SK-N-SH treated with all-trans-retinoic acid at 6 μM for 48 hours (cell line): ENCODE measurements around the gene MESP1.

Experiments used
- ATAC-seq: fragments of 200-7000 bp; cut with Tn5 transposase; 3 replicates; pipeline ENCODE4 v1.9.1; 2020; ENCODE audit warnings: mild to moderate bottlenecking, moderate library complexity
- ARNTL ChIP-seq: fragments of 450-650 bp; formaldehyde crosslinking; IDR thresholded peaks from 2 replicates; pipeline ENCODE4 v1.5.0; 2020; ENCODE audit warnings: low read depth, mild to moderate bottlenecking, moderate library complexity, borderline replicate concordance
- BACH2 ChIP-seq: fragments of 250-450 bp; sonication (Bioruptor Pico); IDR thresholded peaks from 2 replicates; pipeline ENCODE4 v1.9.0; 2021; ENCODE audit warnings: mild to moderate bottlenecking, borderline replicate concordance
- CREB5 ChIP-seq: fragments of 250-450 bp; sonication (Bioruptor Pico); IDR thresholded peaks from 2 replicates; pipeline ENCODE4 v1.5.1; 2020; ENCODE audit warnings: low read depth, mild to moderate bottlenecking, moderate library complexity
- CSDC2 ChIP-seq: fragments of 250-450 bp; sonication (Bioruptor Pico); IDR thresholded peaks from 2 replicates; pipeline ENCODE4 v1.5.0; 2020; ENCODE audit warnings: mild to moderate bottlenecking, moderate library complexity
- ESRRG ChIP-seq: fragments of 250-450 bp; sonication (Bioruptor Pico); IDR thresholded peaks from 2 replicates; pipeline ENCODE4 v1.6.1; 2021; ENCODE audit warnings: mild to moderate bottlenecking
- GLIS3 ChIP-seq: fragments of 250-450 bp; sonication (Bioruptor Pico); IDR thresholded peaks from 2 replicates; pipeline ENCODE4 v1.5.0; 2020; ENCODE audit warnings: mild to moderate bottlenecking, moderate library complexity
- OSR1 ChIP-seq: fragments of 250-450 bp; sonication (Bioruptor Pico); IDR thresholded peaks from 2 replicates; pipeline ENCODE4 v1.8.0; 2022; ENCODE audit warnings: moderate library complexity, mild to moderate bottlenecking, inconsistent platforms
- PATZ1 ChIP-seq: fragments of 250-450 bp; sonication (Bioruptor Pico); IDR thresholded peaks from 2 replicates; pipeline ENCODE4 v1.8.0; 2020; ENCODE audit warnings: mild to moderate bottlenecking, moderate library complexity, borderline replicate concordance
- POU6F1 ChIP-seq: fragments of 250-450 bp; sonication (Bioruptor Pico); IDR thresholded peaks from 2 replicates; pipeline ENCODE4 v1.8.0; 2021; ENCODE audit warnings: low read depth, mild to moderate bottlenecking, moderate library complexity, borderline replicate concordance
- PPARA ChIP-seq: fragments of 250-450 bp; sonication (Bioruptor Pico); IDR thresholded peaks from 2 replicates; pipeline ENCODE4 v1.5.0; 2020; ENCODE audit warnings: mild to moderate bottlenecking, borderline replicate concordance
- RARB ChIP-seq: fragments of 250-450 bp; sonication (Bioruptor Pico); IDR thresholded peaks from 2 replicates; pipeline ENCODE4 v1.8.0; 2021; ENCODE audit warnings: mild to moderate bottlenecking, moderate library complexity
- SNAI2 ChIP-seq: fragments of 250-450 bp; sonication (Bioruptor Pico); IDR thresholded peaks from 2 replicates; pipeline ENCODE4 v1.5.0; 2020; ENCODE audit warnings: mild to moderate bottlenecking, moderate library complexity
- TCF4 ChIP-seq: fragments of 250-450 bp; sonication (Bioruptor Pico); IDR thresholded peaks from 2 replicates; pipeline ENCODE4 v1.8.0; 2021; ENCODE audit warnings: mild to moderate bottlenecking, moderate library complexity, borderline replicate concordance
- TOX ChIP-seq: fragments of 250-450 bp; sonication (Bioruptor Pico); IDR thresholded peaks from 2 replicates; pipeline ENCODE4 v1.8.0; 2021; ENCODE audit warnings: mild to moderate bottlenecking, moderate library complexity, borderline replicate concordance
- TSHZ2 ChIP-seq: fragments of 250-450 bp; sonication (Bioruptor Pico); IDR thresholded peaks from 2 replicates; pipeline ENCODE4 v1.5.0; 2020; ENCODE audit warnings: mild to moderate bottlenecking, moderate library complexity
- ZC3H10 ChIP-seq: fragments of 250-450 bp; sonication (Bioruptor Pico); IDR thresholded peaks from 2 replicates; pipeline ENCODE4 v1.5.1; 2021; ENCODE audit warnings: mild to moderate bottlenecking, moderate library complexity
- ZFP30 ChIP-seq: fragments of 450-650 bp; formaldehyde crosslinking; IDR thresholded peaks from 2 replicates; pipeline ENCODE4 v1.5.0; 2022; ENCODE audit warnings: mild to moderate bottlenecking, moderate library complexity
- ZNF565 ChIP-seq: fragments of 450-650 bp; formaldehyde crosslinking; conservative IDR thresholded peaks from 2 replicates; pipeline ENCODE4 v1.5.0; 2020; ENCODE audit warnings: low read depth, mild to moderate bottlenecking, moderate library complexity
- ZNF70 ChIP-seq: fragments of 450-650 bp; formaldehyde crosslinking; IDR thresholded peaks from 2 replicates; pipeline ENCODE4 v1.5.0; 2020; ENCODE audit warnings: mild to moderate bottlenecking, moderate library complexity
- ZNF8 ChIP-seq: fragments of 450-650 bp; formaldehyde crosslinking; IDR thresholded peaks from 2 replicates; pipeline ENCODE4 v1.5.0; 2020; ENCODE audit warnings: mild to moderate bottlenecking, moderate library complexity
- TF ChIP-seq, protein P1 (sequence below): fragments of 250-450 bp; sonication (Bioruptor Pico); IDR thresholded peaks from 2 replicates; pipeline ENCODE4 v1.5.1; 2021; ENCODE audit warnings: mild to moderate bottlenecking, moderate library complexity

The MESP1 gene

DNA sequence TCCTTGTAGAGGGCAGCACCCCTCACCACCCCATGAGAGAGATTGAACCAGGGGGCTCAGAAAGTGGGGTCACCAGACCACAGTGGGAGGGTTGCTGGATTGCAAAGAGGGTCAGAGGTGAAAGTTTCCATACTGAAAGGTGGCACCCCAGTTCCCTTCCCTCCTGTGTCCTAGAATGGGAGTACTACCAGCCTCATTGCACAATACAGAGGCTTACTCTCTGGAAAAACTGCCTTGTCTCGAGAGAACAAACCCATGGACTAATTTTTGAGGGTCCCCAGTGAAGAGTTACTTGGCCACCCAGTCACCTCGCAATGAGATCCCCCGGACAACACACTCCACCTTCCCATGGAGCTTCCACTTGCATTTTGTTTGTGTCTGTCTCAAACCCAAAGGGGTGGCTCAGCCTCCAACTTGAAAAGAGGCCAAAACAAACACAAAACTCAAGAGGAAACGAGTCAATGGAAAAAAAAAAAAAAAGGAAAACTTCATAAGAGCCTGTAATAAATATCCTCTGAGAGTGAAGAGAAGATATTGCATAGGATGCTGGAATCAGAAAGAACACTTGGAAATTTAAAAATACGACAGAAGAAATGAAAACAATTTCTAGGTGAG lies 43.7 kb upstream of the MESP1 start:
- TF ChIP-seq ZFP30 (CRISPR knock-in tag) (no peak), ZNF8 (CRISPR knock-in tag) (no peak)
- ATAC-seq = no peak

DNA sequence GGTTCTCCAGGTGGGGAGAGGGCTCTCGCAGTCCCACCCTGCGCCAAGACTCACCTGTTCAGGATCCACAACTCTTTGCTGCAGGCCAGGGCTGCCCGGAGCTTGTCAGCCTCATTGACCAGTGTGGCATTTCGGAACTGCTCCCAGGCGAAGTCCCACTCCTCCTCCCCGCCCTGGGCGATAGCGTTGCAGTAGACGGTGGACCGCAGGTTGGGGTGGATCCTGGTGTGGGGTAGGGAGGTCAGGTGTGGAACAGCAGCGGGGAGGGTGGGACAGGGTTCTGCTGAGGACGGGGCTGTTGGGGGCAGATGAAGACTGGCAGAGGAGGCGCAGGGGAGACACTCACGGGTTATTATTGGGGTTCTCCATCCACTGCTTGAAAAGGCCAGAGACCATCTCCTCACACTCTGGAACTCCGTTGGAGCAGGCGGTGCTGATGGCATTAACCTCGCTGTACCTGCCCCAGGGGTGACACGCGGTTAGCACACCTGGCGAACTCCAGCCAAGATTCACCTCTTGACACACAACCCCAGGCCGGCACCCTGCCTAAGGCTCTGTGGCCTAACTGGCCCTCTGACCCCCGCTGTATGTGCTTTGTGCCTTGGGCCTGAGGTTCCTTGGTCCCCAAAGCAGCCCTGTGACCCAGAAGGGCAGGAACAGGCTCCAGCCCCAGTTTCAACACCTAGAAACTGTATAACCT lies 41.2 kb upstream of the MESP1 start:
- no peak for ATAC-seq
- no peak for TF ChIP-seq SNAI2 (CRISPR knock-in tag)
- TF ChIP-seq PATZ1 (CRISPR knock-in tag) = no peak
- no peak for TF ChIP-seq ZC3H10 (CRISPR knock-in tag)
- TF ChIP-seq, protein P1, sequence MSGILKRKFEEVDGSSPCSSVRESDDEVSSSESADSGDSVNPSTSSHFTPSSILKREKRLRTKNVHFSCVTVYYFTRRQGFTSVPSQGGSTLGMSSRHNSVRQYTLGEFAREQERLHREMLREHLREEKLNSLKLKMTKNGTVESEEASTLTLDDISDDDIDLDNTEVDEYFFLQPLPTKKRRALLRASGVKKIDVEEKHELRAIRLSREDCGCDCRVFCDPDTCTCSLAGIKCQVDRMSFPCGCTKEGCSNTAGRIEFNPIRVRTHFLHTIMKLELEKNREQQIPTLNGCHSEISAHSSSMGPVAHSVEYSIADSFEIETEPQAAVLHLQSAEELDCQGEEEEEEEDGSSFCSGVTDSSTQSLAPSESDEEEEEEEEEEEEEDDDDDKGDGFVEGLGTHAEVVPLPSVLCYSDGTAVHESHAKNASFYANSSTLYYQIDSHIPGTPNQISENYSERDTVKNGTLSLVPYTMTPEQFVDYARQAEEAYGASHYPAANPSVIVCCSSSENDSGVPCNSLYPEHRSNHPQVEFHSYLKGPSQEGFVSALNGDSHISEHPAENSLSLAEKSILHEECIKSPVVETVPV = no peak
- TF ChIP-seq ZFP30 (CRISPR knock-in tag) = no peak
- no peak for TF ChIP-seq TCF4 (CRISPR knock-in tag)
- TF ChIP-seq RARB = no peak
- TF ChIP-seq ZNF70 (CRISPR knock-in tag) = no peak
- no peak for TF ChIP-seq TOX (CRISPR knock-in tag)
- no peak for TF ChIP-seq CSDC2 (CRISPR knock-in tag)
- TF ChIP-seq TSHZ2 (CRISPR knock-in tag) = no peak
- no peak for TF ChIP-seq BACH2
- TF ChIP-seq CREB5 (CRISPR knock-in tag) = no peak
- TF ChIP-seq ZNF8 (CRISPR knock-in tag) = no peak
- no peak for TF ChIP-seq GLIS3 (CRISPR knock-in tag)
- TF ChIP-seq ZNF565 = no peak
- TF ChIP-seq ARNTL (CRISPR knock-in tag) = no peak
- no peak for TF ChIP-seq OSR1 (CRISPR knock-in tag)
- no peak for TF ChIP-seq ESRRG
- no peak for TF ChIP-seq PPARA (CRISPR knock-in tag)
- TF ChIP-seq, all 23 proteins: peak for 0

DNA sequence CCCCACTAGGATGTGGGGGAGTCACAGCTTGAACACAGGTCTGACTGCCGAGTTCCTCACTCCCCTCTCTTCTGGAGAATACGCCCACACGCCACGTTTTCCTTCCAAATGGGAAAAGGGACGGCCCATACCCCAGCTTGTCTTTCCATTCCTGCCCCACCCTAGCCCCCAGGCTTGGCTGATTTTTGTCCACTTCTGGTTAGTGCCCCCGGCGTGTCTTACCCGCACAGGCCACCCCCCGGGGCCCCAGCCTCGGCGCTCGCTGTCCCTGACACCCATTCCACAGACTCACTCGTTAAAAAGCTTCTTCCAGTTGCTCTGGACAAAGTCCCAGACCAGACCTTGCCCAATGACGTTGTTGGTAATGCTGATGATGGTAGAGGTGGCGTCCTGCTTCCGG lies 39.6 kb upstream of the MESP1 start:
- ATAC-seq = no peak
- TF ChIP-seq GLIS3 (CRISPR knock-in tag) (no peak), CSDC2 (CRISPR knock-in tag) (no peak), SNAI2 (CRISPR knock-in tag) (no peak), ZNF565 (no peak), CREB5 (CRISPR knock-in tag) (no peak), PPARA (CRISPR knock-in tag) (no peak), ZNF70 (CRISPR knock-in tag) (no peak), TSHZ2 (CRISPR knock-in tag) (no peak), ARNTL (CRISPR knock-in tag) (no peak), TOX (CRISPR knock-in tag) (no peak), BACH2 (no peak), ZC3H10 (CRISPR knock-in tag) (no peak), POU6F1 (CRISPR knock-in tag) (no peak), TCF4 (CRISPR knock-in tag) (no peak), ZNF8 (CRISPR knock-in tag) (no peak), OSR1 (CRISPR knock-in tag) (no peak)
